Subcutaneous adipose tissue (tissue), 4 donors: ENCODE measurements around the gene SUMF1. TPM values are rescaled to one million over a fixed set of nuclear protein-coding genes. Genes with fewer than 3 reads are reported as not detected.

ENCODE experiments used
- CTCF ChIP-seq: fragments of 450-650 bp; IDR thresholded peaks from one replicate; pipeline ENCODE4 v1.5.1; 2016; ENCODE audit warnings: low read depth, mild to moderate bottlenecking, control low read depth, antibody characterized with exemption, moderate library complexity
- total RNA-seq, 4 donors: library from RNA; depleted of rRNA; stranded (reverse); fragments of >200 nt; gene quantifications; one replicate each; pipeline ENCODE4 v1.1.0, GENCODE V29; 2016

SUMF1 gene
- total RNA-seq, 4 donors from 2014 or later: 44.3 to 102 (median 68.5) TPM

GRCh38 chr3:4419386-4419785 is 47.7 kb downstream of the SUMF1 start:
- TF ChIP-seq CTCF: no peak

- TF ChIP-seq CTCF: no peak
Observed at GRCh38 chr3:4418156-4418555, 48.9 kb downstream of the SUMF1 start.

GRCh38 chr3:4417449-4417848 is 49.6 kb downstream of the SUMF1 start:
- no peak for TF ChIP-seq CTCF

- TF ChIP-seq CTCF: no peak
Observed at GRCh38 chr3:4416961-4417360, 50.1 kb downstream of the SUMF1 start.

GRCh38 chr3:4416427-4416945 is 50.6 kb downstream of the SUMF1 start:
- no peak for TF ChIP-seq CTCF

- no peak for TF ChIP-seq CTCF
Observed at GRCh38 chr3:4413467-4413866, 53.6 kb downstream of the SUMF1 start.

GRCh38 chr3:4411833-4412232 is 55.2 kb downstream of the SUMF1 start:
- no peak for TF ChIP-seq CTCF
